H9 (cell line): ENCODE results near the gene SDHB. TPM values are rescaled to one million over a fixed set of nuclear protein-coding genes. Genes with fewer than 3 reads are reported as not detected.

ENCODE experiments used
- DNase-seq: peaks from one replicate; pipeline ENCODE4 v3.0.0-alpha.2; 2017
- H2AFZ ChIP-seq: one replicate; pipeline ENCODE4 v1.6.1; 2013; ENCODE audit warnings: mild to moderate bottlenecking, low read length, control low read depth, moderate library complexity
- H2AK5ac ChIP-seq: 2 replicates; pipeline ENCODE4 v1.6.1; 2013; ENCODE audit warnings: low read length, control low read depth, mixed read lengths; ENCODE audit not compliant: insufficient read length
- H2BK120ac ChIP-seq: one replicate; pipeline ENCODE4 v1.6.1; 2013; ENCODE audit warnings: low read depth, mild to moderate bottlenecking, low read length, control low read depth, inconsistent platforms; ENCODE audit not compliant: poor library complexity, severe bottlenecking
- H2BK12ac ChIP-seq: 2 replicates; pipeline ENCODE4 v1.6.1; 2013; ENCODE audit warnings: low read length, control low read depth, mixed read lengths, low read depth; ENCODE audit not compliant: insufficient read length
- H2BK15ac ChIP-seq: 2 replicates; pipeline ENCODE4 v1.6.1; 2013; ENCODE audit warnings: low read depth, low read length, control low read depth
- H2BK20ac ChIP-seq: one replicate; pipeline ENCODE4 v1.6.1; 2013; ENCODE audit warnings: low read depth, mild to moderate bottlenecking, low read length, control low read depth, inconsistent platforms; ENCODE audit not compliant: poor library complexity, severe bottlenecking
- H2BK5ac ChIP-seq: 2 replicates; pipeline ENCODE4 v1.6.1; 2013; ENCODE audit warnings: low read length, control low read depth, mixed read lengths; ENCODE audit not compliant: insufficient read length
- H3K14ac ChIP-seq: 2 replicates; pipeline ENCODE4 v1.6.1; 2013; ENCODE audit warnings: low read length, control low read depth; ENCODE audit not compliant: insufficient read depth
- H3K18ac ChIP-seq: 2 replicates; pipeline ENCODE4 v1.6.1; 2013; ENCODE audit warnings: low read depth, mild to moderate bottlenecking, mixed read lengths, low read length, control low read depth; ENCODE audit not compliant: insufficient read length
- H3K23ac ChIP-seq: 2 replicates; pipeline ENCODE4 v1.6.1; 2013; ENCODE audit warnings: low read length, control low read depth, mixed read lengths, low read depth; ENCODE audit not compliant: insufficient read length
- H3K23me2 ChIP-seq: 2 replicates; pipeline ENCODE4 v1.6.1; 2013; ENCODE audit warnings: low read depth, mild to moderate bottlenecking, mixed read lengths, low read length, control low read depth; ENCODE audit not compliant: insufficient read length, poor library complexity, severe bottlenecking
- H3K27ac ChIP-seq: 2 replicates; pipeline ENCODE4 v1.5.1; 2013; ENCODE audit warnings: low read length, control low read depth, mixed read lengths, low read depth; ENCODE audit not compliant: insufficient read length
- H3K27me3 ChIP-seq: 2 replicates; pipeline ENCODE4 v1.6.1; 2013; ENCODE audit warnings: low read length, control low read depth, inconsistent platforms; ENCODE audit not compliant: insufficient read depth
- H3K4ac ChIP-seq: 2 replicates; pipeline ENCODE4 v1.6.1; 2013; ENCODE audit warnings: low read depth, mild to moderate bottlenecking, control low read depth, inconsistent platforms, low read length, moderate library complexity
- H3K4me1 ChIP-seq: 2 replicates; pipeline ENCODE4 v1.6.1; 2013; ENCODE audit warnings: low read length, control low read depth, inconsistent platforms; ENCODE audit not compliant: insufficient read depth
- H3K4me2 ChIP-seq: 2 replicates; pipeline ENCODE4 v1.6.1; 2013; ENCODE audit warnings: low read length, control low read depth, mixed read lengths; ENCODE audit not compliant: insufficient read length, insufficient read depth
- H3K56ac ChIP-seq: 2 replicates; pipeline ENCODE4 v1.6.1; 2013; ENCODE audit warnings: low read depth, mild to moderate bottlenecking, mixed read lengths, low read length, control low read depth; ENCODE audit not compliant: insufficient read length
- H3K79me1 ChIP-seq: 2 replicates; pipeline ENCODE4 v1.6.1; 2013; ENCODE audit warnings: low read depth, mild to moderate bottlenecking, moderate library complexity, low read length, control low read depth, inconsistent platforms; ENCODE audit not compliant: insufficient read depth, poor library complexity, severe bottlenecking
- H3K79me2 ChIP-seq: 2 replicates; pipeline ENCODE4 v1.6.1; 2013; ENCODE audit warnings: low read length, control low read depth, inconsistent platforms; ENCODE audit not compliant: insufficient read depth
- H3K9ac ChIP-seq: 2 replicates; pipeline ENCODE4 v1.6.1; 2013; ENCODE audit warnings: low read length, control low read depth, mixed read lengths; ENCODE audit not compliant: insufficient read length; ENCODE audit errors: extremely low read depth
- H3K9me3 ChIP-seq: one replicate; pipeline ENCODE4 v1.6.1; 2013; ENCODE audit warnings: low read depth, low read length, inconsistent platforms; ENCODE audit not compliant: control insufficient read depth
- H3T11ph ChIP-seq: one replicate; pipeline ENCODE4 v1.6.1; 2013; ENCODE audit warnings: mild to moderate bottlenecking, low read length, control low read depth, inconsistent platforms
- H4K20me1 ChIP-seq: one replicate; pipeline ENCODE4 v1.6.1; 2013; ENCODE audit not compliant: control insufficient read depth, insufficient read length, insufficient read depth
- H4K5ac ChIP-seq: 2 replicates; pipeline ENCODE4 v1.6.1; 2013; ENCODE audit warnings: low read depth, mild to moderate bottlenecking, mixed read lengths, low read length, control low read depth; ENCODE audit not compliant: insufficient read length
- H4K8ac ChIP-seq: replicated peaks from 2 replicates; pipeline ENCODE4 v1.6.1; 2013; ENCODE audit warnings: low read length, control low read depth, mixed read lengths, low read depth; ENCODE audit not compliant: insufficient read length
- H4K91ac ChIP-seq: 2 replicates; pipeline ENCODE4 v1.6.1; 2013; ENCODE audit warnings: low read depth, mild to moderate bottlenecking, moderate library complexity, mixed read lengths, low read length, control low read depth; ENCODE audit not compliant: insufficient read length
- H3K27ac Mint-ChIP-seq, 3 experiments: 2 replicates in 2 of 3; 3 replicates in 1 of 3; pipeline ENCODE4 v1.8.0; 2020 to 2021; ENCODE audit warnings: mixed read lengths in 3 of 3, mild to moderate bottlenecking in 1 of 3, moderate library complexity in 1 of 3
- H3K27me3 Mint-ChIP-seq: 2 replicates; pipeline ENCODE4 v1.8.0; 2021; ENCODE audit warnings: low read depth, mild to moderate bottlenecking, moderate library complexity, mixed read lengths
- H3K36me3 Mint-ChIP-seq, 3 experiments: 2 replicates in 2 of 3; 3 replicates in 1 of 3; pipeline ENCODE4 v1.8.0; 2020 to 2021; ENCODE audit warnings: low read depth in 3 of 3, mixed read lengths in 3 of 3; ENCODE audit not compliant: insufficient read depth in 1 of 3
- H3K4me1 Mint-ChIP-seq, 2 experiments: 2 replicates each; pipeline ENCODE4 v1.8.0; 2020; ENCODE audit warnings: mixed read lengths in 2 of 2
- H3K4me3 Mint-ChIP-seq, 2 experiments: 2 replicates in 1 of 2; 3 replicates in 1 of 2; pipeline ENCODE4 v1.8.0; 2020 to 2021; ENCODE audit warnings: mild to moderate bottlenecking in 2 of 2, mixed read lengths in 2 of 2, moderate library complexity in 1 of 2
- H3K9me3 Mint-ChIP-seq, 2 experiments: 2 replicates in 1 of 2; 3 replicates in 1 of 2; pipeline ENCODE4 v1.8.0; 2020; ENCODE audit warnings: mild to moderate bottlenecking in 2 of 2, mixed read lengths in 2 of 2, moderate library complexity in 1 of 2
- CTCF ChIP-seq: fragments of 200-600 bp; sonication (generic); conservative IDR thresholded peaks from 3 replicates; pipeline ENCODE4 v1.8.0; 2021; ENCODE audit warnings: antibody characterized with exemption, mild to moderate bottlenecking
- WGBS: extraction: QIAGEN DNeasy Blood & Tissue Kit; methylation state at CpG from one replicate; pipeline ENCODE4 v1.1.7; 2013; ENCODE audit warnings: missing lambda C conversion rate, low lambda C conversion rate, mixed read lengths; ENCODE audit not compliant: insufficient read length; ENCODE audit errors: extremely low coverage; 5-methylcytosine and 5-hydroxymethylcytosine counted together
- total RNA-seq: library from RNA; stranded (reverse); gene quantifications from 2 replicates; pipeline ENCODE4 v1.2.1, GENCODE V29; 2021

SDHB gene
- total RNA-seq, 1 experiment from 2014 or later: 77.5 TPM

DNA sequence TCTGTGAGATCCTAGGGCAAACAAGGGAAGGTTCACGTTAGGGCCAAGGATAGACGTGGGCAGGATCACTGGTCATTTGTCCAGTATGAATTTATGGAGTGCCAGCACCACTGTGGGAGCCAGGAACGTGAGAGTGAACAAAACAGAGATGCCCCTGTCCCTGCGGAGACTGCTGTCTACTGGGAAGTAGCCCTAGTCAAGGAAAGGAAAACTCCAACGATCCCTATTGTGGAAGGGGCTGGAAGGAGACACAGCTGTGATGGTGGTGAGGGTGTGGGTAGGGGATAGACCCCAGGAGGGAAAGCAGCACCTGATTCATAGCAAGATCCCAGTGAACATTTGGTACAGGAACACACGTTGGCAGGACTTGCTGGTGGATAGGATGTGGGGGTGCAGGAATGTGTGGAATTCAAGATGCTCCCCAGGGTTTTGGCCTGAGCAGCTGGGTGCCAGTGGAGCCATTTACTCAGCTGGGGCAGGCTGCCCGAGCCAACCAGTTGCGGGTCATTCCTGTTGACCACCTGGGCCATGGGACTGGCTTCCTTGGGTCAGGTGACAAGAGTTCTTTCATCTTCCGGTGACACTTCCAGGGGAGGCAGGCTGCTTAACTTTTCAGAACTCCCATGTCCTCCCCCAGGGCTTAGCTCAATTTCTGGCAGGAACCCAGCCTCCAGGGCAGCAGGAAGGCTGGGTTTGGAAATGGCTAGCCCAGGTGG, 40.9 kb downstream of the SDHB start:
- Histone ChIP-seq H2BK120ac (no peak overlapping the region), H3K4ac (no peak overlapping the region), H3K23me2 (peaks cover 4% of the 10 kb centered on the region), H3K4me2 (peak overlapping the region; percentile 37), H2BK12ac (no peak overlapping the region), H3K27me3 (no peaks in the 10 kb centered on the region), H3K79me1 (no peaks in the 10 kb centered on the region), H2AK5ac (no peak overlapping the region), H3K9me3 (no peaks in the 10 kb centered on the region), H2BK15ac (no peak overlapping the region), H3K9ac (no peak overlapping the region), H3K18ac (peak overlapping the region; percentile 41), H3K56ac (no peak overlapping the region), H3K23ac (no peak overlapping the region), H3K79me2 (no peaks in the 10 kb centered on the region), H3K27ac (no peak overlapping the region), H4K5ac (no peak overlapping the region), H3K4me1 (peaks cover 20% of the 10 kb centered on the region), H4K20me1 (no peaks in the 10 kb centered on the region), H2BK5ac (no peak overlapping the region), H4K91ac (no peak overlapping the region), H2BK20ac (no peak overlapping the region), H3T11ph (no peak overlapping the region), H2AFZ (no peak overlapping the region), H3K14ac (no peak overlapping the region), H4K8ac (no peak overlapping the region)
- H3K9me3 Mint-ChIP-seq: no peaks in the 10 kb centered on the region; a peak in 1 of 5 replicates
- H3K4me3 Mint-ChIP-seq: peak overlapping the region in 1 of 2 experiments; percentile 82; a peak in 4 of 5 replicates
- no peaks in the 10 kb centered on the region for H3K27me3 Mint-ChIP-seq
- TF ChIP-seq CTCF: no peak
- peaks cover 55 to 71% of the 10 kb centered on the region in 2 experiments for H3K4me1 Mint-ChIP-seq
- WGBS: no CpG with 5 or more reads among the region's 9 CpGs
- DNase-seq: peak; percentile 49
- H3K36me3 Mint-ChIP-seq: peaks cover 0 to 5% (median under 1%) of the 10 kb centered on the region in 3 experiments; a peak in 3 of 7 replicates
- peak overlapping the region in 2 of 3 experiments; percentile 14 to 58; a peak in 4 of 7 replicates for H3K27ac Mint-ChIP-seq
